ENCODE results near the gene CDK5R2. TPM values are rescaled to one million over a fixed set of nuclear protein-coding genes. Genes with fewer than 3 reads are reported as not detected.

The CDK5R2 gene
- polyA plus RNA-seq, 1 donor from 2014 or later = 2.0 TPM

GRCh38 chr2:218960309-218961165 is 1.1 kb downstream of the CDK5R2 start:
- Histone ChIP-seq H3K4me2 (ENCODE audit: low read length) (peak overlapping the region; percentile 84), H3K27ac (ENCODE audit: low read length) (no peak overlapping the region), H3K27me3 (ENCODE audit: insufficient read depth, low read depth, low read length) (peaks cover 22% of the 10 kb centered on the region), H3F3A (ENCODE audit: insufficient read depth, low read length, poor library complexity, severe bottlenecking) (no peaks in the 10 kb centered on the region), H2AFZ (ENCODE audit: low read depth, low read length) (no peak overlapping the region), H3K4me3 (ENCODE audit: low read length) (peak overlapping the region; percentile 71), H3K79me2 (replicated peaks; ENCODE audit: insufficient read depth, low read length) (no peaks in the 10 kb centered on the region), H3K9me2 (ENCODE audit: insufficient read depth, low read length) (no peaks in the 10 kb centered on the region), H4K20me1 (ENCODE audit: insufficient read depth) (no peaks in the 10 kb centered on the region), H3K9me3 (ENCODE audit: low read length) (no peaks in the 10 kb centered on the region), H3K36me3 (ENCODE audit: insufficient read depth, low read length) (no peaks in the 10 kb centered on the region), H3K9ac (ENCODE audit: low read length) (peak overlapping the region; percentile 79)
- TF ChIP-seq RAD21 (conservative IDR thresholded peaks at IDR 0.05) = no peak
- TF ChIP-seq EZH2 (IDR thresholded peaks at IDR 0.05; ENCODE audit: borderline replicate concordance, insufficient read depth, low read length, poor library complexity, severe bottlenecking) = no peak
- no peak for TF ChIP-seq SMC3 (conservative IDR thresholded peaks at IDR 0.05; ENCODE audit: poor library complexity)
- no peak for TF ChIP-seq CTCF (IDR thresholded peaks at IDR 0.05; ENCODE audit: poor library complexity, severe bottlenecking)
- TF ChIP-seq EP300 (conservative IDR thresholded peaks at IDR 0.05; ENCODE audit: poor library complexity, severe bottlenecking) = no peak
- no peak for TF ChIP-seq POLR2AphosphoS5 (IDR thresholded peaks at IDR 0.05)
- no peak for TF ChIP-seq REST (IDR thresholded peaks at IDR 0.05; ENCODE audit: borderline replicate concordance)
- TF ChIP-seq MXI1 (conservative IDR thresholded peaks at IDR 0.05; ENCODE audit: poor library complexity, severe bottlenecking) = peak; percentile 18
- peak; percentile 41 for TF ChIP-seq TAF1 (IDR thresholded peaks at IDR 0.05; ENCODE audit: low read depth)

GRCh38 chr2:218961229-218961628 is 1.8 kb downstream of the CDK5R2 start:
- Histone ChIP-seq H2AFZ (ENCODE audit: low read depth, low read length) (no peak overlapping the region), H3K9me3 (ENCODE audit: low read length) (no peaks in the 10 kb centered on the region), H3K27me3 (ENCODE audit: insufficient read depth, low read depth, low read length) (peaks cover 22% of the 10 kb centered on the region), H3F3A (ENCODE audit: insufficient read depth, low read length, poor library complexity, severe bottlenecking) (no peaks in the 10 kb centered on the region), H3K79me2 (replicated peaks; ENCODE audit: insufficient read depth, low read length) (no peaks in the 10 kb centered on the region), H3K36me3 (ENCODE audit: insufficient read depth, low read length) (no peaks in the 10 kb centered on the region), H3K4me2 (ENCODE audit: low read length) (peak overlapping the region; percentile 84), H3K4me3 (ENCODE audit: low read length) (peak overlapping the region; percentile 71), H3K27ac (ENCODE audit: low read length) (no peak overlapping the region), H4K20me1 (ENCODE audit: insufficient read depth) (no peaks in the 10 kb centered on the region), H3K9me2 (ENCODE audit: insufficient read depth, low read length) (no peaks in the 10 kb centered on the region), H3K9ac (ENCODE audit: low read length) (peak overlapping the region; percentile 79)
- TF ChIP-seq TAF1 (IDR thresholded peaks at IDR 0.05; ENCODE audit: low read depth) (no peak), CTCF (IDR thresholded peaks at IDR 0.05; ENCODE audit: poor library complexity, severe bottlenecking) (no peak), EP300 (conservative IDR thresholded peaks at IDR 0.05; ENCODE audit: poor library complexity, severe bottlenecking) (no peak), REST (IDR thresholded peaks at IDR 0.05; ENCODE audit: borderline replicate concordance) (no peak), POLR2AphosphoS5 (IDR thresholded peaks at IDR 0.05) (no peak), RAD21 (conservative IDR thresholded peaks at IDR 0.05) (no peak), EZH2 (IDR thresholded peaks at IDR 0.05; ENCODE audit: borderline replicate concordance, insufficient read depth, low read length, poor library complexity, severe bottlenecking) (no peak), MXI1 (conservative IDR thresholded peaks at IDR 0.05; ENCODE audit: poor library complexity, severe bottlenecking) (no peak), SMC3 (conservative IDR thresholded peaks at IDR 0.05; ENCODE audit: poor library complexity) (no peak)

Data from neural cell (in vitro differentiated cells).